OCI-LY7 (cell line): ENCODE data around the gene TERB2.
"Not testable (repeated sequence)": the region's sequence is repeated elsewhere in the genome, so short reads cannot be mapped to it uniquely, and the experiment has no call there.

Experiments used
- EZH2phosphoT487 ChIP-seq: fragments of 200-600 bp; sonication (generic); IDR thresholded peaks from 2 replicates; pipeline ENCODE4 v1.6.1; 2018; ENCODE audit warnings: low read depth, borderline replicate concordance, mild to moderate bottlenecking, mixed run types, antibody characterized with exemption, low read length, moderate library complexity, mixed read lengths
- TF ChIP-seq, protein P1 (sequence below): fragments of 200-600 bp; sonication (generic); conservative IDR thresholded peaks from 2 replicates; pipeline ENCODE4 v1.5.1; 2014; ENCODE audit warnings: mild to moderate bottlenecking, antibody characterized with exemption, low read length, moderate library complexity, mixed read lengths

DNA sequence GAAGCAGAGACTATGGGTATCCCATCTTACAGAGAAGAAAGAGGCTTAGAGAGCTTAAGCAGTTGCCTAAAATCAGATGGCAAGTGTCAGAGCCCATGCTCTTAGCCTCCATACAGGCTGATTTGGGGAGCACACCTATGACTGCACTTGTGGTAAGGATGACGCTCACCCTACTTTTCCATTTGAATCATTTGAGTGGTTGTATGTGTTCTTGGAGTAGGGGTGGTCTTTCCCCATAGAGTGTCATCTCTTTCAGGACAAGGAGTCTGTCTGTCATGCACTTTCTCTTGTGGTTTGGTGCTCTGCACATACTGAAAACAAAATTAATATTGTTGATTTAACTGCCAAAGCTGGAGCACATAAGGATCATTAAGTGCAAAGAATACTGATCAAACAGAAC, 31.2 kb downstream of the TERB2 start:
- TF ChIP-seq, protein P1, sequence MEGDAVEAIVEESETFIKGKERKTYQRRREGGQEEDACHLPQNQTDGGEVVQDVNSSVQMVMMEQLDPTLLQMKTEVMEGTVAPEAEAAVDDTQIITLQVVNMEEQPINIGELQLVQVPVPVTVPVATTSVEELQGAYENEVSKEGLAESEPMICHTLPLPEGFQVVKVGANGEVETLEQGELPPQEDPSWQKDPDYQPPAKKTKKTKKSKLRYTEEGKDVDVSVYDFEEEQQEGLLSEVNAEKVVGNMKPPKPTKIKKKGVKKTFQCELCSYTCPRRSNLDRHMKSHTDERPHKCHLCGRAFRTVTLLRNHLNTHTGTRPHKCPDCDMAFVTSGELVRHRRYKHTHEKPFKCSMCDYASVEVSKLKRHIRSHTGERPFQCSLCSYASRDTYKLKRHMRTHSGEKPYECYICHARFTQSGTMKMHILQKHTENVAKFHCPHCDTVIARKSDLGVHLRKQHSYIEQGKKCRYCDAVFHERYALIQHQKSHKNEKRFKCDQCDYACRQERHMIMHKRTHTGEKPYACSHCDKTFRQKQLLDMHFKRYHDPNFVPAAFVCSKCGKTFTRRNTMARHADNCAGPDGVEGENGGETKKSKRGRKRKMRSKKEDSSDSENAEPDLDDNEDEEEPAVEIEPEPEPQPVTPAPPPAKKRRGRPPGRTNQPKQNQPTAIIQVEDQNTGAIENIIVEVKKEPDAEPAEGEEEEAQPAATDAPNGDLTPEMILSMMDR, result not testable (repeated sequence)
- TF ChIP-seq EZH2phosphoT487, result not testable (repeated sequence)
